Measurements from ENCODE around the gene PRKCB. TPM values are rescaled to one million over a fixed set of nuclear protein-coding genes. Genes with fewer than 3 reads are reported as not detected.

Gene PRKCB
- total RNA-seq, 2 experiments from 2014 or later = 21.0 to 51.6 TPM

DNA sequence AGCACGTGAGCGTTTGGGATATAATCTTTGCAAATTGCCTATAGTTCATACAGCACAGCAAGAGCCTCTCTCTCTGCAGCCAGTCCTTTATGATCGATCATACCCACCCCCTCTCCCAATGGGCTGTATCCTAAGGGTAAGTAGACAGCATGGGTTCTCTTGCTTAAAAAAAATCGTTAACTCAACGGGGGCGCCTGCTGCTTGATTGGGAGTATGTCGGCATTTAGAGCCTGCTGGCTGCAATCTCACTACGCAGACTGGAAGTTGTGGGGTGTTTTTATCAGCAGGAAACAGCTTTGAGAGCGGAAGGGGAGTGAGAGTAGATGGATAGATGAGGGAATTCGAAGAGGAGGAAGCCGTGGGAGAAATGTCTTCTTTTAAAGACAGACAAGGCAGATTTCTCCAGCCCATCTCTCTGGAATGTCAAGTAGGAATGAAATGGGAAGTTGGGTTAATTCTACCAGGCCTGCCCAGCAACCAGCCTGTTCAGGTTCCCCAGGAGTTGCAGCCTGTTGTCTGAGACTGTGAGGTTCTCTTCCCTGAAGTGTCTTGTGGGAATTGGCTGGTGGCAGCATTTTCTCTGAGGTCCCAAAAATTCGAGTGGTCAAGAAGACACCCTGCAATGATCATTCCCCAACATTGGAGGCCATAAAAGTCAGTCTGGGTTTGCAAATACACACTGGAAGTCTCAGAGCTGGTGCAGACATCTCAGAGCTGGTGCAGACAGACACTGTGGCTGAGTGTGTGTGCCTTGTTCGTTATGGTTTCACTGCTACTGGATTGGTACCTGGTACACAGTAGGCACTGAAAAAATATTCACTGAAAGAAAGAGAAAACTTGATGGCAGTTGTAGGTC is 65.6 kb downstream of the PRKCB start:
- no peak overlapping the region for H2AFZ ChIP-seq (ENCODE audit: low read length)
- H3K4me3 ChIP-seq (ENCODE audit: low read depth, low read length, poor library complexity, severe bottlenecking) = no peak overlapping the region
- H3K9me2 ChIP-seq (ENCODE audit: insufficient read depth, low read length) = no peaks in the 10 kb centered on the region
- H3K9me3 ChIP-seq (ENCODE audit: low read length) = no peaks in the 10 kb centered on the region
- no peak for TF ChIP-seq EZH2phosphoT487 (IDR thresholded peaks at IDR 0.05; ENCODE audit: borderline replicate concordance, low read depth, low read length)
- TF ChIP-seq, protein P1, sequence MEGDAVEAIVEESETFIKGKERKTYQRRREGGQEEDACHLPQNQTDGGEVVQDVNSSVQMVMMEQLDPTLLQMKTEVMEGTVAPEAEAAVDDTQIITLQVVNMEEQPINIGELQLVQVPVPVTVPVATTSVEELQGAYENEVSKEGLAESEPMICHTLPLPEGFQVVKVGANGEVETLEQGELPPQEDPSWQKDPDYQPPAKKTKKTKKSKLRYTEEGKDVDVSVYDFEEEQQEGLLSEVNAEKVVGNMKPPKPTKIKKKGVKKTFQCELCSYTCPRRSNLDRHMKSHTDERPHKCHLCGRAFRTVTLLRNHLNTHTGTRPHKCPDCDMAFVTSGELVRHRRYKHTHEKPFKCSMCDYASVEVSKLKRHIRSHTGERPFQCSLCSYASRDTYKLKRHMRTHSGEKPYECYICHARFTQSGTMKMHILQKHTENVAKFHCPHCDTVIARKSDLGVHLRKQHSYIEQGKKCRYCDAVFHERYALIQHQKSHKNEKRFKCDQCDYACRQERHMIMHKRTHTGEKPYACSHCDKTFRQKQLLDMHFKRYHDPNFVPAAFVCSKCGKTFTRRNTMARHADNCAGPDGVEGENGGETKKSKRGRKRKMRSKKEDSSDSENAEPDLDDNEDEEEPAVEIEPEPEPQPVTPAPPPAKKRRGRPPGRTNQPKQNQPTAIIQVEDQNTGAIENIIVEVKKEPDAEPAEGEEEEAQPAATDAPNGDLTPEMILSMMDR (conservative IDR thresholded peaks at IDR 0.05; ENCODE audit: low read length) = no peak
- no peaks in the 10 kb centered on the region for H3K36me3 ChIP-seq (ENCODE audit: insufficient read depth, low read length)
- intact Hi-C loops (cut with micrococcal nuclease; ENCODE audit: unreplicated experiment) = no loop called here
- no peak overlapping the region for H3K27ac ChIP-seq (ENCODE audit: low read depth, low read length, poor library complexity, severe bottlenecking)
- no peaks in the 10 kb centered on the region for H3K79me2 ChIP-seq (ENCODE audit: insufficient read depth, low read depth, low read length)
- H3K4me1 ChIP-seq (ENCODE audit: insufficient read depth, low read length, poor library complexity, severe bottlenecking) = peaks cover 7% of the 10 kb centered on the region
- H3K4me2 ChIP-seq (ENCODE audit: low read length) = no peak overlapping the region
- POLR2A ChIA-PET = no interaction called here
- no TSS peak for BruUV-seq (replicated peaks)
- no peaks in the 10 kb centered on the region for H4K20me1 ChIP-seq (ENCODE audit: insufficient read depth, low read length)
- CTCF ChIA-PET (ENCODE audit: unreplicated experiment) = no interaction called here
- DNase-seq (ENCODE audit: low spot score) = no peak

DNA sequence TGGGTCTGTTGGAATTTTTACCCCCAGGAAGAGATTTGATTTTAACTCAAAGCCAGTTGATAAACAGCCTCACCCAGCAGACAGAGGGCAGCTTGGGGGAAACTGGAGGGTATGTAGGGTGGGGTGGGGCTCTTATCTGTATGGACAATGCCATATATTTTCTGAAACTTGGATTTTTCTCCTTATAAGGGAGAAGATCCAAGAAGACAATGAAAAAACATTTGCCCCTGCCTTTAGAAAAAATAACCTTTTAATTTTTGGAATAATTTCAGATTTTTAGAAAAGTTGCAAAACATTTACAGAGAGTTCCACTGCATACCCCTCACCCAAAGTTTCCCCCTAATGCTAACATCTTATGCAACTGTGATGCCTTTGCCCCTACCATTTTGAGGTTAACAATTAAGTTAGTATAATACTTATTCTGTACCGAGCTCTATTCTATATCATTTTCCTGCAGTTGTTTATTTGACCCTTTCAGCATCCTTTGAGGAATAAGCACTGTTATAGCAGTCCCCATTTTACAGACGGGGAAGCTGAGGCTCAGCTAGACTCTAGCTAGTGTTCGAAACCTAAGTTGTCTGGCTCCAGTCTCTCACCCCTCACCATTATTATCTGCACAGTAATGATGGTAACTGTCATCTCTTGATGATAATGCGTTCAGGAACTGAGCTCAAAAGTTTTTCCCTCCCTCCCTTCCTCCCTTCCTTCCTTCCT is 66.4 kb downstream of the PRKCB start:
- Histone ChIP-seq H2AFZ (ENCODE audit: low read length) (no peak overlapping the region), H3K79me2 (ENCODE audit: insufficient read depth, low read depth, low read length) (no peaks in the 10 kb centered on the region), H3K4me3 (ENCODE audit: low read depth, low read length, poor library complexity, severe bottlenecking) (no peak overlapping the region), H3K9me2 (ENCODE audit: insufficient read depth, low read length) (no peaks in the 10 kb centered on the region), H3K4me2 (ENCODE audit: low read length) (no peak overlapping the region), H3K27ac (ENCODE audit: low read depth, low read length, poor library complexity, severe bottlenecking) (no peak overlapping the region), H4K20me1 (ENCODE audit: insufficient read depth, low read length) (no peaks in the 10 kb centered on the region), H3K36me3 (ENCODE audit: insufficient read depth, low read length) (no peaks in the 10 kb centered on the region), H3K4me1 (ENCODE audit: insufficient read depth, low read length, poor library complexity, severe bottlenecking) (peaks cover 4% of the 10 kb centered on the region), H3K9me3 (ENCODE audit: low read length) (no peaks in the 10 kb centered on the region)
- no TSS peak for BruUV-seq (replicated peaks)
- intact Hi-C loops (cut with micrococcal nuclease; ENCODE audit: unreplicated experiment) = no loop called here
- ChIA-PET CTCF (ENCODE audit: unreplicated experiment) (interaction anchor here (0.6 kb wide), 1 partner anchor 95 kb away, joined by 4 read pairs; no protein-coding TSS in a partner anchor), POLR2A (interaction anchor here (0.7 kb wide), 1 partner anchor 40 kb away, joined by 3 read pairs; no protein-coding TSS in a partner anchor)
- DNase-seq (ENCODE audit: low spot score) = no peak
- TF ChIP-seq, protein P1 (conservative IDR thresholded peaks at IDR 0.05; ENCODE audit: low read length) = no peak
- TF ChIP-seq EZH2phosphoT487 (IDR thresholded peaks at IDR 0.05; ENCODE audit: borderline replicate concordance, low read depth, low read length) = no peak

All from OCI-LY7 (cell line).